OCI-LY1 (cell line): ENCODE measurements around the gene PDCD4.

Experiments
- H2AFZ ChIP-seq: fragments of 200-600 bp; sonication (generic), shearing (Covaris generic); 2 replicates; pipeline ENCODE4 v1.6.0; 2014; ENCODE audit warnings: antibody characterized with exemption, mild to moderate bottlenecking, low read length
- H3F3A ChIP-seq: fragments of 200-600 bp; sonication (generic), shearing (Covaris generic); 2 replicates; pipeline ENCODE4 v1.6.0; 2014; ENCODE audit warnings: mild to moderate bottlenecking, antibody characterized with exemption, low read length, moderate library complexity; ENCODE audit not compliant: insufficient read depth
- H3K27ac ChIP-seq: fragments of 200-600 bp; sonication (generic); 2 replicates; pipeline ENCODE4 v1.5.1; 2014; ENCODE audit warnings: low read length, mixed run types, mild to moderate bottlenecking, low read depth; ENCODE audit not compliant: poor library complexity, severe bottlenecking
- H3K27me3 ChIP-seq: fragments of 200-600 bp; sonication (generic); 2 replicates; pipeline ENCODE4 v1.6.0; 2014; ENCODE audit warnings: antibody characterized with exemption, mild to moderate bottlenecking, low read length, moderate library complexity; ENCODE audit not compliant: insufficient read depth
- H3K36me3 ChIP-seq: fragments of 200-600 bp; sonication (generic); 2 replicates; pipeline ENCODE4 v1.6.1; 2014; ENCODE audit warnings: mild to moderate bottlenecking, antibody characterized with exemption, low read length, moderate library complexity, mixed read lengths; ENCODE audit not compliant: insufficient read depth
- H3K4me1 ChIP-seq: fragments of 200-600 bp; sonication (generic); 2 replicates; pipeline ENCODE4 v1.5.1; 2014; ENCODE audit warnings: mild to moderate bottlenecking, low read length, moderate library complexity; ENCODE audit not compliant: insufficient read depth, severe bottlenecking
- H3K4me2 ChIP-seq: fragments of 200-600 bp; sonication (generic), shearing (Covaris generic); 2 replicates; pipeline ENCODE4 v1.6.1; 2014; ENCODE audit warnings: low read length
- H3K4me3 ChIP-seq: fragments of 200-600 bp; sonication (generic); 2 replicates; pipeline ENCODE4 v1.5.1; 2014; ENCODE audit warnings: low read length, low read depth, mild to moderate bottlenecking, mixed read lengths; ENCODE audit not compliant: poor library complexity, severe bottlenecking
- H3K79me2 ChIP-seq: fragments of 200-600 bp; shearing (Covaris generic); 2 replicates; pipeline ENCODE4 v1.6.1; 2016; ENCODE audit warnings: mixed run types, low read length, mixed read lengths; ENCODE audit not compliant: insufficient read depth
- H3K9ac ChIP-seq: fragments of 200-600 bp; sonication (generic), shearing (Covaris generic); 2 replicates; pipeline ENCODE4 v1.6.1; 2014; ENCODE audit warnings: mild to moderate bottlenecking, low read length, mixed read lengths
- H3K9me2 ChIP-seq: fragments of 200-600 bp; sonication (generic), shearing (Covaris generic); 2 replicates; pipeline ENCODE4 v1.6.1; 2014; ENCODE audit warnings: low read depth, mild to moderate bottlenecking, low read length, mixed read lengths
- H3K9me3 ChIP-seq: fragments of 200-600 bp; shearing (Covaris generic); 2 replicates; pipeline ENCODE4 v1.6.1; 2014; ENCODE audit warnings: low read length, mixed read lengths
- H4K20me1 ChIP-seq: fragments of 200-600 bp; sonication (generic), shearing (Covaris generic); 2 replicates; pipeline ENCODE4 v1.6.0; 2016; ENCODE audit warnings: mild to moderate bottlenecking, low read length; ENCODE audit not compliant: insufficient read depth
- CTCF ChIP-seq: fragments of 200-600 bp; sonication (generic), shearing (Covaris generic); IDR thresholded peaks from 2 replicates; pipeline ENCODE4 v1.5.1; 2017; ENCODE audit warnings: mild to moderate bottlenecking, antibody characterized with exemption, low read length, moderate library complexity, mixed read lengths
- EZH2 ChIP-seq: fragments of 200-600 bp; sonication (generic), shearing (Covaris generic); IDR thresholded peaks from 2 replicates; pipeline ENCODE4 v1.8.0; 2017; ENCODE audit warnings: borderline replicate concordance, mixed run types, mild to moderate bottlenecking, antibody characterized with exemption, low read length, moderate library complexity, mixed read lengths

Gene PDCD4

GRCh38 chr10:110868981-110869380, 2.7 kb upstream of the PDCD4 start:
- Histone ChIP-seq H3K4me1 (peaks cover 78% of the 10 kb centered on the region), H2AFZ (no peak overlapping the region), H3K9me2 (no peaks in the 10 kb centered on the region), H4K20me1 (no peaks in the 10 kb centered on the region), H3K36me3 (peaks cover 5% of the 10 kb centered on the region; the same call in 1 of the 2 replicates), H3F3A (peaks cover 4% of the 10 kb centered on the region; the same call in 1 of the 2 replicates), H3K27me3 (no peaks in the 10 kb centered on the region), H3K4me2 (peak overlapping the region; percentile 57), H3K9me3 (no peaks in the 10 kb centered on the region), H3K9ac (peak overlapping the region; percentile 62), H3K4me3 (peak overlapping the region; percentile 22), H3K27ac (peak overlapping the region; percentile 98), H3K79me2 (peaks cover 16% of the 10 kb centered on the region)
- TF ChIP-seq EZH2 (no peak), CTCF (no peak)

GRCh38 chr10:110870823-110871297, 868 bp upstream of the PDCD4 start:
- H3K79me2 ChIP-seq = peaks cover 34% of the 10 kb centered on the region
- H2AFZ ChIP-seq = no peak overlapping the region
- no peaks in the 10 kb centered on the region for H4K20me1 ChIP-seq
- H3K9me3 ChIP-seq = no peaks in the 10 kb centered on the region
- peak overlapping the region; percentile 99 for H3K4me2 ChIP-seq
- H3K4me1 ChIP-seq = peaks cover 78% of the 10 kb centered on the region
- H3K4me3 ChIP-seq = peak overlapping the region; percentile 88
- H3K27me3 ChIP-seq = no peaks in the 10 kb centered on the region
- H3F3A ChIP-seq = peaks cover 4% of the 10 kb centered on the region; the same call in 1 of the 2 replicates
- peak overlapping the region; percentile 96 for H3K9ac ChIP-seq
- peaks cover 11% of the 10 kb centered on the region for H3K36me3 ChIP-seq
- peak overlapping the region; percentile 98 for H3K27ac ChIP-seq
- TF ChIP-seq EZH2 (no peak), CTCF (no peak)
- no peaks in the 10 kb centered on the region for H3K9me2 ChIP-seq

- H3F3A ChIP-seq = peaks cover 4% of the 10 kb centered on the region; the same call in 1 of the 2 replicates
- peak overlapping the region; percentile 88 for H3K4me3 ChIP-seq
- H3K9me2 ChIP-seq = no peaks in the 10 kb centered on the region
- no peaks in the 10 kb centered on the region for H4K20me1 ChIP-seq
- H3K27ac ChIP-seq = peak overlapping the region; percentile 98
- no peak overlapping the region for H2AFZ ChIP-seq
- H3K4me1 ChIP-seq = peaks cover 70% of the 10 kb centered on the region
- peak overlapping the region; percentile 96 for H3K9ac ChIP-seq
- H3K27me3 ChIP-seq = no peaks in the 10 kb centered on the region
- H3K36me3 ChIP-seq = peaks cover 22% of the 10 kb centered on the region
- no peak for TF ChIP-seq EZH2
- peak; percentile 25; the same call in 1 of the 2 replicates for TF ChIP-seq CTCF
- peaks cover 47% of the 10 kb centered on the region for H3K79me2 ChIP-seq
- H3K4me2 ChIP-seq = peak overlapping the region; percentile 99
- H3K9me3 ChIP-seq = no peaks in the 10 kb centered on the region
These were observed 636 bp downstream of the PDCD4 start for GRCh38 chr10:110872145-110872983.
